Right ventricle myocardium superior (tissue), 1 donor: ENCODE measurements around the gene KLRB1. TPM values are rescaled to one million over a fixed set of nuclear protein-coding genes. Genes with fewer than 3 reads are reported as not detected.
"Not testable (repeated sequence)": the region's sequence is repeated elsewhere in the genome, so short reads cannot be mapped to it uniquely, and the experiment has no call there.

Source experiments
- ATAC-seq: fragments of 200-7000 bp; cut with Tn5 transposase; one replicate; pipeline ENCODE4 v1.9.1; 2020; ENCODE audit warnings: mild to moderate bottlenecking; ENCODE audit not compliant: poor library complexity
- DNase-seq: peaks from one replicate; pipeline ENCODE4 v3.0.0-alpha.2; 2020
- intact Hi-C: fragments of 100-400 bp; cut with DNase I; formaldehyde crosslinking; loops from one replicate; pipeline ENCODE4 v1.11.2; 2022
- total RNA-seq: library from RNA; stranded (reverse); fragmentation: NEBNext Ultra II Directional; extraction: Animal tissue kit (Norgen Biotek cat#: 25700); gene quantifications from one replicate; pipeline ENCODE4 v1.2.1, GENCODE V29; 2021
- donor health status: DM: no; HTN: yes; CAD: no; lungs with severe emphysema.

KLRB1 gene
- total RNA-seq, 1 donor from 2014 or later: not detected

GRCh38 chr12:9567151-9567550, 40.6 kb downstream of the KLRB1 start:
- ATAC-seq, DNase-seq, intact Hi-C loops: not testable (repeated sequence)

- intact Hi-C loops, DNase-seq, ATAC-seq: not testable (repeated sequence)
Observed at GRCh38 chr12:9566113-9566512, 41.6 kb downstream of the KLRB1 start.

- intact Hi-C loops, ATAC-seq, DNase-seq: not testable (repeated sequence)
Observed at GRCh38 chr12:9564418-9564817, 43.3 kb downstream of the KLRB1 start.

- DNase-seq, intact Hi-C loops, ATAC-seq: not testable (repeated sequence)
Observed at GRCh38 chr12:9562841-9563453, 44.8 kb downstream of the KLRB1 start.

GRCh38 chr12:9545489-9545888, 62.2 kb downstream of the KLRB1 start:
- ATAC-seq, DNase-seq, intact Hi-C loops: not testable (repeated sequence)

Other genes starting within 250 kb of the KLRB1 start
- 4.5 TPM for gene CLEC2D, start 61.8 kb upstream of the KLRB1 start, total RNA-seq
- not detected for gene CLECL1, start 125.2 kb upstream of the KLRB1 start, total RNA-seq
- gene CD69, start 153.0 kb upstream of the KLRB1 start, total RNA-seq: 0.40 TPM
- gene KLRF1, start 219.6 kb upstream of the KLRB1 start, total RNA-seq: 0.30 TPM